Heart right ventricle (tissue), 16 donors: ENCODE measurements around the gene NT5C3A. TPM values are rescaled to one million over a fixed set of nuclear protein-coding genes. Genes with fewer than 3 reads are reported as not detected.

Source experiments
- ATAC-seq, 8 donors: fragments of 200-7000 bp; cut with Tn5 transposase; one replicate each; pipeline ENCODE4 v1.9.1; 2020; ENCODE audit warnings: mild to moderate bottlenecking in 8 of 8, moderate library complexity in 8 of 8, moderate number of reproducible peaks in 1 of 8
- DNase-seq, 2 donors: peaks; one replicate each; pipeline ENCODE4 v3.0.0-alpha.2; 2020
- H3K27ac ChIP-seq, 10 donors: fragments of 200-600 bp; sonication (generic) in 2 of 10; one replicate each; pipeline versions ENCODE4 v1.5.0 to v1.8.0; 2020 to 2022; ENCODE audit warnings: mild to moderate bottlenecking in 3 of 10
- H3K27me3 ChIP-seq, 7 donors: fragments of 200-600 bp; one replicate each; pipeline ENCODE4 v1.8.0; 2021 to 2022; ENCODE audit warnings: mild to moderate bottlenecking in 2 of 7
- H3K36me3 ChIP-seq, 9 donors: fragments of 200-600 bp; sonication (generic) in 1 of 9; one replicate each; pipeline versions ENCODE4 v1.5.0 to v1.8.0; 2020 to 2022; ENCODE audit warnings: mild to moderate bottlenecking in 2 of 9
- H3K4me1 ChIP-seq, 9 donors: fragments of 200-600 bp; sonication (generic) in 1 of 9; one replicate each; pipeline versions ENCODE4 v1.5.0 to v1.8.0; 2020 to 2022; ENCODE audit warnings: mild to moderate bottlenecking in 4 of 9
- H3K4me3 ChIP-seq, 10 donors: fragments of 200-600 bp; sonication (generic) in 2 of 10; one replicate each; pipeline versions ENCODE4 v1.5.0 to v1.8.0; 2020 to 2022; ENCODE audit warnings: mild to moderate bottlenecking in 7 of 10, moderate library complexity in 2 of 10
- H3K9me3 ChIP-seq, 11 donors: fragments of 200-600 bp in 10 of 11; sonication (generic) in 2 of 11; one replicate each; pipeline versions ENCODE4 v1.5.0 to v1.8.0; 2013 to 2022; ENCODE audit warnings: mild to moderate bottlenecking in 2 of 11, control low read depth in 1 of 11, moderate library complexity in 1 of 11
- WGBS, 2 donors: extraction: QIAGEN DNeasy Blood & Tissue Kit; methylation state at CpG; one replicate each; pipeline ENCODE4 v1.1.7; 2013; ENCODE audit warnings: inconsistent platforms in 1 of 2; 5-methylcytosine and 5-hydroxymethylcytosine counted together
- intact Hi-C, 10 donors: fragments of 100-400 bp; cut with DNase I; formaldehyde crosslinking; loops; one replicate each; pipeline versions ENCODE4 v1.11.1 to v1.14.2; 2022
- polyA plus RNA-seq, 2 donors: library from polyadenylated mRNA; stranded (reverse); fragments of 200-250 nt; gene quantifications; one replicate each; pipeline ENCODE4 v1.2.3, GENCODE V29; 2013
- total RNA-seq, 10 donors: library from RNA; stranded (reverse); fragmentation: NEBNext Ultra II Directional in 3 of 10; extraction: Animal tissue kit (Norgen Biotek cat#: 25700) in 3 of 10; gene quantifications; one replicate each; pipeline versions ENCODE4 v1.2.1 to v1.2.4, GENCODE V29; 2021 to 2023
- TF ChIP-seq, protein P1 (sequence below), 9 donors: fragments of 200-600 bp; sonication (generic) in 2 of 9; IDR thresholded peaks; one replicate each; pipeline versions ENCODE4 v1.5.0 to v1.8.0; 2021 to 2022; ENCODE audit warnings: antibody characterized with exemption in 9 of 9, mild to moderate bottlenecking in 5 of 9, moderate library complexity in 1 of 9
- donor health status: Arrhythmogenic right ventricular cardiomyopathy.
- donor health status: ischemic (EF 13 %, LVEDD 7.1; RV severe dilation, severe dysfunction).
- donor health status: healthy with polysubstance abuse.
- donor health status: DM: no; HTN: yes; CAD: no.
- donor health status: DM: no; HTN: no; CAD: no.
- donor health status: ischemic (EF 25% LVEDD 6.9; RV normal size, moderate dysfunction).
- donor health status: ischemic (EF 25% LVEDD 5.7; RV mildly dilated, moderate dysfunction).
- donor health status: healthy.
- donor health status: DM: yes; HTN: yes; CAD: no.
- donor health status: Ischemic cardiomyopathy.
- donor health status: ischemic (EF 35%, LVEDD 5.7; RV mildly dilated, moderate dysfunction).
- donor health status: nonischemic (EF 11% LVEDD 7.7; RV severe dilation, severe dysfunction).
- donor health status: DM: yes; HTN: yes; CAD: no.
- donor health status: PGD.
- donor health status: ischemic (EF 29% LVEDD 5.4; RV normal size, mild dysfunction).
- donor health status: nonischemic (EF 23%, LVEDD 6.1; RV moderate dilation, normal function).

NT5C3A gene
- total and polyA plus RNA-seq, 12 donors, result 11.6 to 32.6 (median 18.9) TPM

DNA sequence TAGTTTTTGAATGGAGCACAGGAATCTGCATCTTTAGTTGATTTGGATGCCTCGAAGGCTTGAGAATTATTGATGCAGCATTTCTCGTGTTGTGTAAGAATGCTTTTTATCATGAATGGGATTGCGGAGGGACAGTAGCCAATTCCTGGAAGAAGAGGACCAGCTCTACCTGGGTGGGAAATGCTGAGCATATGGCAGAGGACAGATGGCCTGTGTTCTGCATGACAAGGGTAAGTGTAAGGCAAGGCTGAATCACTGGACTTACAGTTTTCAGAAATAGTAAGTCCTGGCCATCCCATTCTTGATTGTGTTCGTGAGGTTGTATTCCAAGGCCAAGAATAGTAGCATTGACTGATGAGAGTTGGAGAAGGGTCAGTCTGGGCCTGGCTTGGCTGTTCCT, 30.7 kb upstream of the NT5C3A start:
- H3K4me1 ChIP-seq, result peaks cover 0 to 11% (median 0%) of the 10 kb centered on the region in 9 donors
- 82 to 83% methylated on average over 4 of the region's 4 CpGs for WGBS, 2 donors
- no peaks in the 10 kb centered on the region for H3K9me3 ChIP-seq
- no peaks in the 10 kb centered on the region for H3K27me3 ChIP-seq
- DNase-seq (no peak), ATAC-seq (peak in 2 of 8 donors; percentile 37 to 44)
- intact Hi-C loops, result no loop called here
- TF ChIP-seq, protein P1, sequence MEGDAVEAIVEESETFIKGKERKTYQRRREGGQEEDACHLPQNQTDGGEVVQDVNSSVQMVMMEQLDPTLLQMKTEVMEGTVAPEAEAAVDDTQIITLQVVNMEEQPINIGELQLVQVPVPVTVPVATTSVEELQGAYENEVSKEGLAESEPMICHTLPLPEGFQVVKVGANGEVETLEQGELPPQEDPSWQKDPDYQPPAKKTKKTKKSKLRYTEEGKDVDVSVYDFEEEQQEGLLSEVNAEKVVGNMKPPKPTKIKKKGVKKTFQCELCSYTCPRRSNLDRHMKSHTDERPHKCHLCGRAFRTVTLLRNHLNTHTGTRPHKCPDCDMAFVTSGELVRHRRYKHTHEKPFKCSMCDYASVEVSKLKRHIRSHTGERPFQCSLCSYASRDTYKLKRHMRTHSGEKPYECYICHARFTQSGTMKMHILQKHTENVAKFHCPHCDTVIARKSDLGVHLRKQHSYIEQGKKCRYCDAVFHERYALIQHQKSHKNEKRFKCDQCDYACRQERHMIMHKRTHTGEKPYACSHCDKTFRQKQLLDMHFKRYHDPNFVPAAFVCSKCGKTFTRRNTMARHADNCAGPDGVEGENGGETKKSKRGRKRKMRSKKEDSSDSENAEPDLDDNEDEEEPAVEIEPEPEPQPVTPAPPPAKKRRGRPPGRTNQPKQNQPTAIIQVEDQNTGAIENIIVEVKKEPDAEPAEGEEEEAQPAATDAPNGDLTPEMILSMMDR (IDR thresholded peaks at IDR 0.05), result no peak
- H3K27ac ChIP-seq, result peak overlapping the region in 2 of 10 donors; percentile 2 to 42
- no peak overlapping the region for H3K4me3 ChIP-seq
- peaks cover 0 to 57% (median 41%) of the 10 kb centered on the region in 9 donors for H3K36me3 ChIP-seq

DNA sequence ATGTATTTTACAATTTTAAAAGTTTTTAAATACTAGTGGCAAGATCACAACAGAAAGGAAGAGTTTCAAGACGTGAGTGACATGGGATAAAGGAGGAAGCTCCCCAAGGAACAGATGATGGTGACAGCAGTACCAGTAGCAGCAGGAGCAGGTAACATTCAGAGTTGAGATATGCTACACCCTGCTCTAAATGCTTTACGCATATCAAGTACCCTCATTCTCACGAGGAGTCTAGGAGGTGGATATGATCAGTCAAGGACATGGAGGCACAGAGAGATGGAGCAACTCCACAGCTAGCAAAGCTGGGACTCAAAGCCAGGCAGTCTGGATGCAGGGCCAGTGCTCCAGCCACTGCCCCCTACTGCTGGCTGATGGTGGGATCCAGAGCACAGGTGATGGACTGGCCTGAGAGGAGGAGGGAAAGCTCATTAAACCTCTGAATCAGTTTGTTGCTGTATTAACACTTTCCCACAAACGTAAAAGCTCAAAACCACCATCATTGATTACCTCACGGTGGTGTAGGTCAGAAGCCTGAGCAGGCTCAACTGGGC, 29.1 kb upstream of the NT5C3A start:
- DNase-seq (no peak), ATAC-seq (no peak)
- Histone ChIP-seq H3K9me3 (no peaks in the 10 kb centered on the region), H3K4me1 (peaks cover 0 to 17% (median 4%) of the 10 kb centered on the region in 9 donors), H3K27me3 (no peaks in the 10 kb centered on the region), H3K27ac (no peak overlapping the region), H3K4me3 (no peak overlapping the region), H3K36me3 (peaks cover 0 to 41% (median 28%) of the 10 kb centered on the region in 9 donors)
- 81 to 91% methylated on average over 5 of the region's 5 CpGs for WGBS, 2 donors
- intact Hi-C loops, result no loop called here
- TF ChIP-seq, protein P1 (IDR thresholded peaks at IDR 0.05), result no peak

DNA sequence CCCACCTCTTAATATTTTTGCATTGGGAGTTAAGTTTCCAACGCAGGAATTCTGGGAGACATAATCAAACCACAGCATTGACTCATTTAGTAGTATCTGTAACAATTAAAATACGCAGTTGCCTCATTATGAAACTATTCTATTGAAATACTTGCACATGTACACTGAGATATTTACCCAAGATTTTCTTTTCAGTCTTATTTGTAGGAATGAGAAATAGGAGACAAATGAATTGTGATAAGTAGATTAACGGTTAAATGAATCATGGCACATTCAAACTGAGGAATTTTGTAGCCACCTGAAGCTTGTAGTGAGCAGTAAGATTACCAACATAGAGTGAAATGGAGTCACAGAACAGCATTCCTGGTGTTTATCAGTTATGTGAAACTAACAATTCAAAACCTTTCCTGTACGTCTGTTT, 28.5 kb upstream of the NT5C3A start:
- no peaks in the 10 kb centered on the region for H3K27me3 ChIP-seq
- DNase-seq (no peak), ATAC-seq (no peak)
- H3K4me3 ChIP-seq, result no peak overlapping the region
- H3K27ac ChIP-seq, result no peak overlapping the region
- TF ChIP-seq, protein P1 (IDR thresholded peaks at IDR 0.05), result no peak
- intact Hi-C loops, result no loop called here
- H3K4me1 ChIP-seq, result peaks cover 0 to 17% (median 4%) of the 10 kb centered on the region in 9 donors
- H3K9me3 ChIP-seq, result no peaks in the 10 kb centered on the region
- 87 to 89% methylated on average over 4 of the region's 4 CpGs for WGBS, 2 donors
- peaks cover 0 to 35% (median 23%) of the 10 kb centered on the region in 9 donors for H3K36me3 ChIP-seq

DNA sequence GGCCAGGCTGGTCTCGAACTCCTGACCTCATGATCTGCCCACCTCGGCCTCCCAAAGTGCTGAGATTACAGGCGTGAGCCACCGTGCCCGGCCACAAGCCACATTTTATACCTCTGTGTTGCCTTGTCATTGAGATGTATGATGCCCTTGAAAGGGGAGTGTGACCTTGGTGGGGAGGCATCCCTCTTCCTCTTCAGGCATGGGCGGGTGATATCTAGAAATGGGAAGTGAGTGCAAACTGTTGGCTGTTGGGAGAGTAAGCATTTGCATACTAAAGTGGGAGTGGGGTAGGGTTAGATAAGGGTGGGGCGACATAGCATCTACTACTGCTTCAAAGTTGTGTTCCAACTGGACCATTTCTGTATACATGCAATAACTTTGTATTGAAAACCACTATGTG, 26.6 kb upstream of the NT5C3A start:
- H3K36me3 ChIP-seq, result peaks cover 0 to 16% (median 5%) of the 10 kb centered on the region in 9 donors
- DNase-seq (no peak), ATAC-seq (no peak)
- TF ChIP-seq, protein P1 (IDR thresholded peaks at IDR 0.05), result no peak
- H3K27ac ChIP-seq, result no peak overlapping the region
- 94 to 96% methylated on average over 7 of the region's 7 CpGs for WGBS, 2 donors
- intact Hi-C loops, result no loop called here
- H3K4me3 ChIP-seq, result no peak overlapping the region
- H3K9me3 ChIP-seq, result no peaks in the 10 kb centered on the region
- peaks cover 0 to 17% (median 4%) of the 10 kb centered on the region in 9 donors for H3K4me1 ChIP-seq
- H3K27me3 ChIP-seq, result no peaks in the 10 kb centered on the region
